Endodermal cell (in vitro differentiated cells): Measurements from ENCODE around the gene SLC7A14. TPM values are rescaled to one million over a fixed set of nuclear protein-coding genes. Genes with fewer than 3 reads are reported as not detected.

Experiments used
- DNase-seq: peaks from one replicate; pipeline ENCODE4 v3.0.0-alpha.2; 2017
- H3K27ac ChIP-seq: 2 replicates; pipeline ENCODE4 v1.5.1; 2013; ENCODE audit warnings: mild to moderate bottlenecking, low read depth, low read length, moderate library complexity
- H3K27me3 ChIP-seq: 2 replicates; pipeline ENCODE4 v1.6.1; 2013; ENCODE audit warnings: mild to moderate bottlenecking, low read length, moderate library complexity; ENCODE audit not compliant: insufficient read depth, control insufficient read depth, poor library complexity, severe bottlenecking
- H3K36me3 ChIP-seq: 2 replicates; pipeline ENCODE4 v1.7.0; 2013; ENCODE audit warnings: mild to moderate bottlenecking, low read length, moderate library complexity; ENCODE audit not compliant: control insufficient read depth, insufficient read depth
- H3K4me1 ChIP-seq: one replicate; pipeline ENCODE4 v1.7.0; 2013; ENCODE audit warnings: low read length; ENCODE audit not compliant: control insufficient read depth, insufficient read depth
- H3K4me3 ChIP-seq: 2 replicates; pipeline ENCODE4 v1.5.1; 2013; ENCODE audit warnings: mild to moderate bottlenecking, low read length, moderate library complexity
- H3K9ac ChIP-seq: 2 replicates; pipeline ENCODE4 v1.6.1; 2013; ENCODE audit warnings: mild to moderate bottlenecking, low read length, moderate library complexity; ENCODE audit not compliant: poor library complexity, severe bottlenecking; ENCODE audit errors: extremely low read depth
- H3K9me3 ChIP-seq: 2 replicates; pipeline ENCODE4 v1.6.1; 2013; ENCODE audit warnings: mild to moderate bottlenecking, low read length, moderate library complexity; ENCODE audit not compliant: control insufficient read depth
- H3K27ac Mint-ChIP-seq: 2 replicates; pipeline ENCODE4 v1.8.0; 2020; ENCODE audit warnings: mixed read lengths
- H3K27me3 Mint-ChIP-seq: 2 replicates; pipeline ENCODE4 v1.8.0; 2021; ENCODE audit warnings: mild to moderate bottlenecking, mixed read lengths; ENCODE audit not compliant: insufficient read depth
- H3K36me3 Mint-ChIP-seq: 2 replicates; pipeline ENCODE4 v1.8.0; 2020; ENCODE audit warnings: low read depth, mixed read lengths
- H3K4me1 Mint-ChIP-seq: 2 replicates; pipeline ENCODE4 v1.8.0; 2020; ENCODE audit warnings: mixed read lengths
- H3K4me3 Mint-ChIP-seq: 2 replicates; pipeline ENCODE4 v1.8.0; 2020; ENCODE audit warnings: mild to moderate bottlenecking, moderate library complexity, mixed read lengths
- H3K9me3 Mint-ChIP-seq: 2 replicates; pipeline ENCODE4 v1.8.0; 2020; ENCODE audit warnings: mild to moderate bottlenecking, mixed read lengths
- WGBS, 2 experiments: methylation state at CpG; one replicate each; pipeline versions ENCODE4 v1.1.5 to v1.1.7; 2013; ENCODE audit warnings: missing lambda C conversion rate in 2 of 2, mixed read lengths in 1 of 2; ENCODE audit not compliant: insufficient coverage in 1 of 2, insufficient read length in 1 of 2; 5-methylcytosine and 5-hydroxymethylcytosine counted together
- total RNA-seq, 2 donors: library from RNA; stranded (reverse); fragmentation: NEBNext Ultra II Directional in 1 of 2; extraction: Animal tissue kit (Norgen Biotek cat#: 25700) in 1 of 2; gene quantifications; 2 replicates in 1 of 2; 3 replicates in 1 of 2; pipeline ENCODE4 v1.2.1, GENCODE V29; 2021
- TF ChIP-seq, protein P1 (sequence below): fragments of 200-600 bp; sonication (generic); conservative IDR thresholded peaks from 2 replicates; pipeline ENCODE4 v1.5.0; 2021; ENCODE audit warnings: antibody characterized with exemption, mild to moderate bottlenecking

The SLC7A14 gene
- total RNA-seq, 2 donors from 2014 or later, result 0.29 to 0.42 TPM

GRCh38 chr3:170486398-170486797 is 99.5 kb downstream of the SLC7A14 start:
- no peak overlapping the region for H3K4me3 Mint-ChIP-seq
- DNase-seq, result no peak
- no peak overlapping the region for H3K9ac ChIP-seq
- H3K27ac ChIP-seq, result no peak overlapping the region
- no peaks in the 10 kb centered on the region for H3K36me3 Mint-ChIP-seq
- no peaks in the 10 kb centered on the region for H3K36me3 ChIP-seq
- H3K27me3 Mint-ChIP-seq, result peaks cover 26% of the 10 kb centered on the region
- H3K9me3 ChIP-seq, result no peaks in the 10 kb centered on the region
- H3K27me3 ChIP-seq, result peaks cover 17% of the 10 kb centered on the region
- TF ChIP-seq, protein P1, sequence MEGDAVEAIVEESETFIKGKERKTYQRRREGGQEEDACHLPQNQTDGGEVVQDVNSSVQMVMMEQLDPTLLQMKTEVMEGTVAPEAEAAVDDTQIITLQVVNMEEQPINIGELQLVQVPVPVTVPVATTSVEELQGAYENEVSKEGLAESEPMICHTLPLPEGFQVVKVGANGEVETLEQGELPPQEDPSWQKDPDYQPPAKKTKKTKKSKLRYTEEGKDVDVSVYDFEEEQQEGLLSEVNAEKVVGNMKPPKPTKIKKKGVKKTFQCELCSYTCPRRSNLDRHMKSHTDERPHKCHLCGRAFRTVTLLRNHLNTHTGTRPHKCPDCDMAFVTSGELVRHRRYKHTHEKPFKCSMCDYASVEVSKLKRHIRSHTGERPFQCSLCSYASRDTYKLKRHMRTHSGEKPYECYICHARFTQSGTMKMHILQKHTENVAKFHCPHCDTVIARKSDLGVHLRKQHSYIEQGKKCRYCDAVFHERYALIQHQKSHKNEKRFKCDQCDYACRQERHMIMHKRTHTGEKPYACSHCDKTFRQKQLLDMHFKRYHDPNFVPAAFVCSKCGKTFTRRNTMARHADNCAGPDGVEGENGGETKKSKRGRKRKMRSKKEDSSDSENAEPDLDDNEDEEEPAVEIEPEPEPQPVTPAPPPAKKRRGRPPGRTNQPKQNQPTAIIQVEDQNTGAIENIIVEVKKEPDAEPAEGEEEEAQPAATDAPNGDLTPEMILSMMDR, result no peak
- H3K4me1 Mint-ChIP-seq, result peaks cover 39% of the 10 kb centered on the region
- H3K4me1 ChIP-seq, result peaks cover 7% of the 10 kb centered on the region
- WGBS, 2 experiments, result 90 to 95% methylated on average over 6 to 9 of the region's 9 CpGs
- H3K4me3 ChIP-seq, result no peak overlapping the region
- H3K27ac Mint-ChIP-seq, result no peak overlapping the region
- no peaks in the 10 kb centered on the region for H3K9me3 Mint-ChIP-seq

GRCh38 chr3:170485696-170486095 is 100.2 kb downstream of the SLC7A14 start:
- DNase-seq, result no peak
- H3K27me3 Mint-ChIP-seq, result peaks cover 27% of the 10 kb centered on the region
- H3K4me1 Mint-ChIP-seq, result peaks cover 39% of the 10 kb centered on the region
- H3K9me3 ChIP-seq, result no peaks in the 10 kb centered on the region
- no peaks in the 10 kb centered on the region for H3K36me3 ChIP-seq
- no peak overlapping the region for H3K27ac ChIP-seq
- peaks cover 7% of the 10 kb centered on the region for H3K4me1 ChIP-seq
- 90 to 96% methylated on average over 3 to 4 of the region's 4 CpGs for whole genome bisulfite sequencing, 2 experiments
- H3K4me3 ChIP-seq, result no peak overlapping the region
- H3K27me3 ChIP-seq, result peaks cover 17% of the 10 kb centered on the region
- TF ChIP-seq, protein P1, result no peak
- no peak overlapping the region for H3K9ac ChIP-seq
- no peaks in the 10 kb centered on the region for H3K36me3 Mint-ChIP-seq
- H3K9me3 Mint-ChIP-seq, result no peaks in the 10 kb centered on the region
- no peak overlapping the region for H3K27ac Mint-ChIP-seq
- no peak overlapping the region for H3K4me3 Mint-ChIP-seq

DNA sequence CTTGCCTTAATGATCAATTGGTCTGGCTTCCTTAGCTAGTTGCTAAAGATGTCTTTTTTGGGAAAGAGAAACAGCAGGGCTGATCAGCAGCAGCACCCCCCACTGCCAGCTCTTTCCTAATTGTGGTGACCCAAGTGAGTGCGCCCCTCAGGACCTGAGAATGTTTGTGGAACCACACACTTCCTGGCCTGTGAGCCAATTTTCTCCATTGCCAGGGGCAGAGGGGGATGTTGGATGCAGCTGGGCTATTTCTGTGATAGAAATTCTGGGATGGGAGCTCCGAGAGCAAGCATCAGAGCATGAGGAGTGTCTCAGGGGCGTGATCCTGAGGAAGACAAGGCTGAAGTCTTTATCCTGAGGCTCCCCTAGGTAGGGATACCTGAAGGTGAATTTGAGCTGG is 100.6 kb downstream of the SLC7A14 start:
- H3K27me3 ChIP-seq, result peaks cover 17% of the 10 kb centered on the region
- Mint-ChIP-seq H3K4me3 (no peak overlapping the region), H3K36me3 (no peaks in the 10 kb centered on the region), H3K9me3 (no peaks in the 10 kb centered on the region), H3K27ac (no peak overlapping the region), H3K4me1 (peaks cover 39% of the 10 kb centered on the region), H3K27me3 (peaks cover 28% of the 10 kb centered on the region)
- H3K4me1 ChIP-seq, result peaks cover 7% of the 10 kb centered on the region
- no peak overlapping the region for H3K9ac ChIP-seq
- no peak overlapping the region for H3K27ac ChIP-seq
- 60% methylated on average over 3 of the region's 3 CpGs for WGBS, 2 experiments
- H3K4me3 ChIP-seq, result no peak overlapping the region
- H3K36me3 ChIP-seq, result no peaks in the 10 kb centered on the region
- H3K9me3 ChIP-seq, result no peaks in the 10 kb centered on the region
- TF ChIP-seq, protein P1, result no peak
- DNase-seq, result no peak
